ENCODE measurements around the gene OR5M8. TPM values are rescaled to one million over a fixed set of nuclear protein-coding genes. Genes with fewer than 3 reads are reported as not detected.

Gene OR5M8
- total RNA-seq (2014; rRNA removed; shearing (Covaris generic)): not detected in 2 replicates
- not detected in 2 replicates for polyA plus RNA-seq (2014; cell fraction: nucleus; rRNA removed)

GRCh38 chr11:56491270-56491669, at the start of gene OR5M8:
OR5M8 (minus strand) TSS chr11:56491370; CDS start chr11:56491370, 0 bp downstream.
- no peak for DNase-seq (ENCODE audit: extremely low read depth, low read depth)

DNA sequence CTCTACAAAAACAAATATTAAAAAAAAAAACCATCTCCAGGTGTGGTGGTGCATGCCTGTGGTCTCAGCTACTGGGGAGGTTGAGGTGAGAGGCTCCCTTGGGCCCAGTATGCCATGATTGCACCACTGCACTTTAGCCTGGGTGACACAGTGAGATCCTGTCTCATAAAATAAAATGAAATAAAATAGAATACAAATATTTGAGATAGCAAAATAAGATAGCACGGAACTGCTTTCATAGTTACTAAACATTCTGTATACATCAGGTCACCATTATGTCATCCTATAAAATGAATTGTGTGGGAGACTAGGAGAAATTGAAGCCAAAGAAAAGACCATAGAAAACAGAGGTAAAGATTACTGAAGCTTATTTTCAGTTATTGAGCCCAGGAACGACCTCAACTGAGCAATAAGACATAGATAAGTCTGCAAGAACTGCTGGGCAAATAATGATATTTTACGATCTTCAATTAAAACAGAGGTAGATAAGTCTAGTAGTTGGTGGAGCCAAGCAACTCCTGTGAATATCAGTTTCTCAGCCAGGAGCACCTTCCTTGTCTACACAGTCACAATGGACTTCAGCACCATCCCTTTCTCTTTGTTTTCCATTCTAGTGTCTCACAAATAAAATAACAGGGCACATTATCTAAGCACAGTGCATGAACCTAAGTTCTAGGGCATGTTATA, 42.0 kb upstream of the OR5M8 start:
- no peak for DNase-seq (ENCODE audit: extremely low read depth, low read depth)

DNA sequence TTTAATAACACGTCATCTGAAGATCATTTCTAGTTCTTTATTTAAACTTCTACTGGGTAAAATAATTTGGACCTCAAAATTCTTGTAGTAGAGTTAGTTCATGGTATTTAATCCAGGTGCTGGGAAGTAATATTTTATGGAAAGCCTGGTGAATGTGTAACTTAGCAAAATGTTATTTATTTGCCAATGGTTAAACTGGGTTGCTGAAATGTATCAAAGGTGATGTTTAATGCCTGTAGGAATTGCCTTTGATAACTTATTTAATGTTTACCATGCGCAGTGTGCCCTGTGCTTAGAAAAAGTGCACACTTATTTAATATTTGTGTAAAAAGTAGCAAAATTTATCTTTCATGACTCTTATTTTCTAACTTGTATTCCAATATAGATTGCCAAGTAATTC, 40.7 kb upstream of the OR5M8 start:
- DNase-seq (ENCODE audit: extremely low read depth, low read depth): no peak

GRCh38 chr11:56522008-56522407, 30.8 kb upstream of the OR5M8 start:
- DNase-seq (ENCODE audit: extremely low read depth, low read depth): no peak

DNA sequence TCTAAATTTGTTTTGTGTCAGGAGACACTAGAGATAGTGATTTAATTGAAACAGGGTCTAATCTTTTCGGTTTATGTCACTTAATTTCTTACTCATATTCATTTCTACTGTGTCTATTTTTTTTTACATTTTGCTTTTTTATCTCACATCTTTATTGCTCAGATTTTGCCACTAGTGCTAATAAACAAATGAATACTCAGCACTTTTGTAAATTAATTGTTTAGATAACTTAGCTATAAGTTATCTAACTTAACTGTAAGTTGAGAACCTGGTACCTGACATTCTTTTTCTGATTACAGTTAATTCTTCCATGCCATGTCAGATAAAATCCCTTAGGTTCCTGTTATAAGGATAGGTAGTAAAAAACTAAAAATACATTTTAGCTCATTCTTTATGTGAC, 22.1 kb upstream of the OR5M8 start:
- DNase-seq (ENCODE audit: extremely low read depth, low read depth): no peak

DNA sequence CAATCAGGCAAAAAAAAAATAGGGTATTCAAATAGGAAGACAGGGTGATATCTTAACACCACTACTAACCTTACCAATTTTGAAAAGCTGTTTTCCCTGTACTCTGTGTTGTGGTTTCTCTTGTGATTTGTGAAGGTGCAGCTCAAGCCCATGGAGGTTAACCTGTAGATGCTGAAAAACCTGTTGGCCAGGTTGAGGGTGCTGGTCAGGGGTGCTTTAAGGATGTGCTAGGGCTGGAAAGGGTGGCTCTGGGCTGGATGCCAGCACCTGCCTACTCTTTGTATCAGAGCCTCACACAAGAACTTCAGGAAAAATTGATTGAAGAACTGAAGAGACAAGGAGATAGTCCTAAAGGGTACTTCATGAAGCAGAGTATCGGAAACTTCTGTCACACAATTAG, 18.3 kb upstream of the OR5M8 start:
- no peak for DNase-seq (ENCODE audit: extremely low read depth, low read depth)

GRCh38 chr11:56497010-56497409, 5.8 kb upstream of the OR5M8 start:
- DNase-seq (ENCODE audit: extremely low read depth, low read depth): no peak

DNA sequence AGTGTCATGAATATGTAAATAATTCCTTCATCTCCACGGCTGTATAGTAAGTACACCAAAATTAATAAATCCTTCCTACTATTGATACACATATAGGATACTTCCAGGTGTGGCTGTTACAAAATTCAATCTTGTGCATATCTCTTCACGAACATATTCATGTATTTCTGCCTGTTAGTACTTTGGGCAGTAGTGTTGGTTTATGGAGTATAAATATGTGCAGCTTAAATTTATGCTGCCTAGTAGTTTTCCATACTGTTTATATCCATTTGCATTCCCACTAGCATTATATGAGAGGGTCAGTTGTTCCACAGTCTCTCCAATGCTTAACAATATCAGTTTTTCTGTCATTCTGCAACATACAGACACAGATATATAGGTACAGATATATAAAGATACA, 3.9 kb upstream of the OR5M8 start:
- no peak for DNase-seq (ENCODE audit: extremely low read depth, low read depth)

DNA sequence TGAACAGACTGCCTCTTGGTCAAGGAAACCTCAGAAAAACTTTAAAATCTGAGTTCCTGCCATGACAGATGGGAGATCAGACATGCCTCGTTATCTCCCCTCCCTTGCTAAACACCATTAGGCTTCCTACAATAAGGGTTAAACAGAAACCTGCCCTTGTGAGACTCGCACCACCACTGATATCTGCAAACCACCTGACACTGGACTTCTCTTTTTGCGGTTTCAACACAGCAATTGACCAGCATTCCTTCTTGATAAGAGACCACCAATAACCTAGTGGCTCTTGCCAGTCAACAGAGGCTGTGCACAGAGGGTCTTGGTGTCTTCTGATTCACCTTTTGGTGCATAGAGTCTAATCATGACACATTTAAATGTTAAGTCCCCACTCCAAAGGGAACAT, 4.4 kb downstream of the OR5M8 start:
- DNase-seq (ENCODE audit: extremely low read depth, low read depth): no peak

- DNase-seq (ENCODE audit: extremely low read depth, low read depth): no peak
These were observed 16.4 kb downstream of the OR5M8 start for GRCh38 chr11:56474729-56475235.

- DNase-seq (ENCODE audit: extremely low read depth, low read depth): no peak
These were observed 17.9 kb downstream of the OR5M8 start, which contains the start of gene OR5M3 for GRCh38 chr11:56473252-56473651. OR5M3 (minus strand) TSS chr11:56473352; CDS start chr11:56470497, 2,855 bp downstream.

GRCh38 chr11:56457076-56457475, 34.1 kb downstream of the OR5M8 start:
- no peak for DNase-seq (ENCODE audit: extremely low read depth, low read depth)

DNA sequence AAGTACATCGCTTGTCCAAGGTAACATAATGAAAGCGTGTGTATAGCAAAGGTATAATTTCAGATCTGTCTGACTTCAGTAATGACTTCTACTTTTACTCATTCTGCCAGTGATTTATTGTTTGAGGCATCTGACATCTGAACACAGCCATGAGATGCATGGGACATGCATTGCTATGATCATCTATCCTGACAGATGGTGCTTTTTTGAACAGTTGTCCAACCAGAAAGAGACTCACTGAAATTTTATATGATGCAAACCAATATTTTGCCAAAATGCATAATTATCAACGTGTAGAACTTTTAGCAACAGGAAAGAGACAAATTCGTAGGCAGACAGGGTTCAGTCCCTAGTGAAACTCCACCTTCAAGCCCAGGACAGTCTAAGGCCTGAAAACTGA, 37.6 kb downstream of the OR5M8 start:
- DNase-seq (ENCODE audit: extremely low read depth, low read depth): no peak

Other genes starting within 250 kb of the OR5M8 start
- not detected in 2 replicates for gene OR5T3, start 239.1 kb downstream of the OR5M8 start, total RNA-seq (2014; rRNA removed; shearing (Covaris generic))
- gene OR5T1, start 217.2 kb downstream of the OR5M8 start, total RNA-seq (2014; rRNA removed; shearing (Covaris generic)): not detected in 2 replicates
- gene OR8H1, start 199.1 kb downstream of the OR5M8 start, total RNA-seq (2014; rRNA removed; shearing (Covaris generic)): not detected in 2 replicates
- gene OR8K3, start 176.2 kb downstream of the OR5M8 start, total RNA-seq (2014; rRNA removed; shearing (Covaris generic)): not detected in 2 replicates
- gene OR8K1, start 145.3 kb downstream of the OR5M8 start, total RNA-seq (2014; rRNA removed; shearing (Covaris generic)): not detected in 2 replicates
- gene OR8J1, start 137.1 kb downstream of the OR5M8 start, total RNA-seq (2014; rRNA removed; shearing (Covaris generic)): not detected in 2 replicates
- gene OR8U1, start 115.7 kb downstream of the OR5M8 start, total RNA-seq (2014; rRNA removed; shearing (Covaris generic)): not detected in 2 replicates
- gene OR5AL1, start 78.7 kb downstream of the OR5M8 start, total RNA-seq (2014; rRNA removed; shearing (Covaris generic)): not detected in 2 replicates
- not detected in 2 replicates for gene OR5M3, start 18.0 kb downstream of the OR5M8 start, total RNA-seq (2014; rRNA removed; shearing (Covaris generic))
- not detected in 2 replicates for gene OR5M11, start 51.9 kb upstream of the OR5M8 start, total RNA-seq (2014; rRNA removed; shearing (Covaris generic))
- not detected in 2 replicates for gene OR5M10, start 86.4 kb upstream of the OR5M8 start, total RNA-seq (2014; rRNA removed; shearing (Covaris generic))
- not detected in 2 replicates for gene OR5M1, start 123.5 kb upstream of the OR5M8 start, total RNA-seq (2014; rRNA removed; shearing (Covaris generic))
- gene OR5AP2, start 151.1 kb upstream of the OR5M8 start, total RNA-seq (2014; rRNA removed; shearing (Covaris generic)): not detected in 2 replicates
- not detected in 2 replicates for gene OR5AR1, start 172.3 kb upstream of the OR5M8 start, total RNA-seq (2014; rRNA removed; shearing (Covaris generic))
- gene OR9G1, start 207.7 kb upstream of the OR5M8 start, total RNA-seq (2014; rRNA removed; shearing (Covaris generic)): not detected in 2 replicates